Naive B cell (primary cell): ENCODE measurements around the gene PAX3. TPM values are rescaled to one million over a fixed set of nuclear protein-coding genes. Genes with fewer than 3 reads are reported as not detected.
"Not testable (repeated sequence)": the region's sequence is repeated elsewhere in the genome, so short reads cannot be mapped to it uniquely, and the experiment has no call there.

Source experiments
- ATAC-seq, 2 donors: fragments of 150-1000 bp; cut with Tn5 transposase; 2 replicates each; pipeline ENCODE4 v1.10.0; 2021; ENCODE audit warnings: low read depth in 2 of 2, mild to moderate bottlenecking in 2 of 2, moderate library complexity in 2 of 2
- DNase-seq: peaks from one replicate; pipeline ENCODE4 v3.0.0; 2022
- H3K27ac Mint-ChIP-seq, 6 donors: one replicate each; pipeline ENCODE4 v1.8.0; 2020 to 2022; ENCODE audit warnings: mild to moderate bottlenecking in 6 of 6, mixed read lengths in 6 of 6, moderate library complexity in 5 of 6, inconsistent platforms in 2 of 6
- H3K27me3 Mint-ChIP-seq, 3 donors: one replicate each; pipeline ENCODE4 v1.8.0; 2021 to 2022; ENCODE audit warnings: mixed read lengths in 3 of 3, mild to moderate bottlenecking in 1 of 3
- H3K36me3 Mint-ChIP-seq, 2 donors: one replicate each; pipeline ENCODE4 v1.8.0; 2020 to 2022; ENCODE audit warnings: mixed read lengths in 2 of 2, inconsistent platforms in 1 of 2, mild to moderate bottlenecking in 1 of 2
- H3K4me1 Mint-ChIP-seq, 3 donors: one replicate each; pipeline ENCODE4 v1.8.0; 2020 to 2022; ENCODE audit warnings: mixed read lengths in 3 of 3, inconsistent platforms in 1 of 3, mild to moderate bottlenecking in 1 of 3, moderate library complexity in 1 of 3
- H3K4me3 Mint-ChIP-seq, 8 donors: one replicate each; pipeline ENCODE4 v1.8.0; 2020 to 2022; ENCODE audit warnings: mild to moderate bottlenecking in 8 of 8, mixed read lengths in 8 of 8, moderate library complexity in 8 of 8, inconsistent platforms in 2 of 8
- H3K9me3 Mint-ChIP-seq, 7 donors: one replicate each; pipeline ENCODE4 v1.8.0; 2020 to 2022; ENCODE audit warnings: mixed read lengths in 7 of 7, mild to moderate bottlenecking in 5 of 7, inconsistent platforms in 2 of 7, moderate library complexity in 1 of 7
- polyA plus RNA-seq, 6 donors: library from polyadenylated mRNA; unstranded; fragments of 300-500 nt; fragmentation: Illumina TruSeq; gene quantifications; one replicate each; pipeline ENCODE4 v1.2.3, GENCODE V29; 2021; ENCODE audit warnings: low read depth in 6 of 6

The PAX3 gene
- polyA plus RNA-seq, 6 donors from 2014 or later: not detected

DNA sequence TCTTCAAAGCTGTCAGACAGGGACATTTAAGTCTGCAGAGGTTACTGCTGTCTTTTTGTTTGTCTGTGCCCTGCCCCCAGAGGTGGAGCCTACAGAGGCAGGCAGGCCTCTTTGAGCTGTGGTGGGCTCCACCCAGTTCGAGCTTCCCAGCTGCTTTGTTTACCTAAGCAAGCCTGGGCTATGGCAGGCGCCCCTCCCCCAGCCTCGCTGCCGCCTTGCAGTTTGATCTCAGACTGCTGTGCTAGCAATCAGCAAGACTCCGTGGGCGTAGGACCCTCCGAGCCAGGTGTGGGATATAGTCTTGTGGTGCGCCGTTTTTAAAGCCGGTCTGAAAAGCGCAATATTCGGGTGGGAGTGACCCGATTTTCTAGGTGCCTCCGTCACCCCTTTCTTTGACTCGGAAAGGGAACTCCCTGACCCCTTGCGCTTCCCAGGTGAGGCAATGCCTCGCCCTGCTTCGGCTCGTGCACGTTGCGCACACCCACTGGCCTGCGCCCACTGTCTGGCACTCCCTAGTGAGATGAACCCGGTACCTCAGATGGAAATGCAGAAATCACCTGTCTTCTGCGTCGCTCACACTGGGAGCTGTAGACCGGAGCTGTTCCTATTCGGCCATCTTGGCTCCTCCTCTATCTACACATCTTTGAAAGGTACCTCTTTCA lies 143.7 kb downstream of the PAX3 start:
- H3K9me3 Mint-ChIP-seq, H3K27me3 Mint-ChIP-seq, H3K36me3 Mint-ChIP-seq, DNase-seq, H3K27ac Mint-ChIP-seq, ATAC-seq, H3K4me1 Mint-ChIP-seq, H3K4me3 Mint-ChIP-seq: not testable (repeated sequence)

Other genes starting within 250 kb of the PAX3 start
- gene SGPP2, start 125.5 kb upstream of the PAX3 start, polyA plus RNA-seq: under 1 TPM in 2 of 6 donors, not detected in 4; 0.15 to 0.17 TPM